Hepatocyte (in vitro differentiated cells): ENCODE data around the gene COL5A2.

Experiments used
- CTCF ChIP-seq: fragments of 200-600 bp; sonication (generic); IDR thresholded peaks from 2 replicates; pipeline ENCODE4 v1.5.1; 2016; ENCODE audit warnings: antibody characterized with exemption, mild to moderate bottlenecking; ENCODE audit not compliant: poor library complexity
- EZH2 ChIP-seq: fragments of 200-600 bp; sonication (generic); IDR thresholded peaks from 2 replicates; pipeline ENCODE4 v1.6.1; 2016; ENCODE audit warnings: antibody characterized with exemption, mild to moderate bottlenecking, borderline replicate concordance
- EZH2phosphoT487 ChIP-seq: fragments of 200-600 bp; sonication (generic); IDR thresholded peaks from one replicate; pipeline ENCODE4 v1.6.1; 2018; ENCODE audit warnings: antibody characterized with exemption, mild to moderate bottlenecking, low read depth, moderate library complexity; ENCODE audit not compliant: unreplicated experiment, severe bottlenecking

GRCh38 chr2:189162566-189162965, 17.0 kb downstream of the COL5A2 start:
- TF ChIP-seq CTCF (no peak), EZH2phosphoT487 (no peak), EZH2 (no peak)
